ENCODE results near the gene PROSER2.

Gene PROSER2

GRCh38 chr10:11805792-11806191, 17.4 kb upstream of the PROSER2 start:
- no peak for DNase-seq

- DNase-seq: no peak
Observed at GRCh38 chr10:11806706-11807105, 16.4 kb upstream of the PROSER2 start.

GRCh38 chr10:11808808-11809207, 14.3 kb upstream of the PROSER2 start:
- no peak for DNase-seq

- DNase-seq: no peak
Observed at GRCh38 chr10:11810313-11810766, 12.8 kb upstream of the PROSER2 start.

GRCh38 chr10:11810973-11811372, 12.2 kb upstream of the PROSER2 start:
- no peak for DNase-seq

- DNase-seq: no peak
Observed at GRCh38 chr10:11813177-11813576, 10.0 kb upstream of the PROSER2 start.

- no peak for DNase-seq
Observed at GRCh38 chr10:11813855-11814567, 9.1 kb upstream of the PROSER2 start.

GRCh38 chr10:11819027-11819426, 4.1 kb upstream of the PROSER2 start:
- DNase-seq: no peak

GRCh38 chr10:11822026-11822756, 965 bp upstream of the PROSER2 start:
- DNase-seq: no peak

- DNase-seq: no peak
Observed at GRCh38 chr10:11822809-11823121, 391 bp upstream of the PROSER2 start.

GRCh38 chr10:11823989-11824346, 812 bp downstream of the PROSER2 start:
- no peak for DNase-seq

GRCh38 chr10:11824376-11824775, 1.2 kb downstream of the PROSER2 start:
- DNase-seq: no peak

GRCh38 chr10:11824825-11825224, 1.7 kb downstream of the PROSER2 start:
- DNase-seq: no peak

- DNase-seq: no peak
Observed at GRCh38 chr10:11825796-11826414, 2.7 kb downstream of the PROSER2 start.

GRCh38 chr10:11827006-11827405, 3.9 kb downstream of the PROSER2 start:
- no peak for DNase-seq

GRCh38 chr10:11827414-11827813, 4.3 kb downstream of the PROSER2 start:
- DNase-seq: no peak

- no peak for DNase-seq
Observed at GRCh38 chr10:11828682-11829284, 5.6 kb downstream of the PROSER2 start.

- DNase-seq: no peak
Observed at GRCh38 chr10:11830836-11831519, 7.8 kb downstream of the PROSER2 start.

- no peak for DNase-seq
Observed at GRCh38 chr10:11831520-11831951, 8.4 kb downstream of the PROSER2 start.

- no peak for DNase-seq
Observed at GRCh38 chr10:11832042-11832441, 8.9 kb downstream of the PROSER2 start.

- DNase-seq: no peak
Observed at GRCh38 chr10:11835061-11835460, 11.9 kb downstream of the PROSER2 start.

GRCh38 chr10:11835704-11836103, 12.5 kb downstream of the PROSER2 start:
- DNase-seq: no peak

Data from activated T-cell treated with anti-CD3 and anti-CD28 coated beads, Interleukin-2, amount 50 U/mL, for 48 hours (primary cell).